A673 (cell line): ENCODE data around the gene DNAH2.

Experiments used
- CTCF ChIP-seq: fragments of 300-800, 200-600 bp; sonication (generic); conservative IDR thresholded peaks from 2 replicates; pipeline ENCODE4 v1.5.1; 2017; ENCODE audit warnings: low read depth, mild to moderate bottlenecking, antibody characterized with exemption, low read length, moderate library complexity, mixed read lengths
- EZH2 ChIP-seq: fragments of 200-600 bp; sonication (generic); IDR thresholded peaks from 2 replicates; pipeline ENCODE4 v1.6.1; 2017; ENCODE audit warnings: borderline replicate concordance, low read depth, mild to moderate bottlenecking, mixed read lengths, antibody characterized with exemption, low read length; ENCODE audit not compliant: poor library complexity, severe bottlenecking

GRCh38 chr17:7833795-7834541, 116.4 kb downstream of the DNAH2 start, which contains the start of gene KDM6B:
- TF ChIP-seq CTCF (no peak), EZH2 (no peak)
